ENCODE results near the gene LHX4. TPM values are rescaled to one million over a fixed set of nuclear protein-coding genes. Genes with fewer than 3 reads are reported as not detected.

The LHX4 gene
- total RNA-seq, 2 donors from 2014 or later = not detected

DNA sequence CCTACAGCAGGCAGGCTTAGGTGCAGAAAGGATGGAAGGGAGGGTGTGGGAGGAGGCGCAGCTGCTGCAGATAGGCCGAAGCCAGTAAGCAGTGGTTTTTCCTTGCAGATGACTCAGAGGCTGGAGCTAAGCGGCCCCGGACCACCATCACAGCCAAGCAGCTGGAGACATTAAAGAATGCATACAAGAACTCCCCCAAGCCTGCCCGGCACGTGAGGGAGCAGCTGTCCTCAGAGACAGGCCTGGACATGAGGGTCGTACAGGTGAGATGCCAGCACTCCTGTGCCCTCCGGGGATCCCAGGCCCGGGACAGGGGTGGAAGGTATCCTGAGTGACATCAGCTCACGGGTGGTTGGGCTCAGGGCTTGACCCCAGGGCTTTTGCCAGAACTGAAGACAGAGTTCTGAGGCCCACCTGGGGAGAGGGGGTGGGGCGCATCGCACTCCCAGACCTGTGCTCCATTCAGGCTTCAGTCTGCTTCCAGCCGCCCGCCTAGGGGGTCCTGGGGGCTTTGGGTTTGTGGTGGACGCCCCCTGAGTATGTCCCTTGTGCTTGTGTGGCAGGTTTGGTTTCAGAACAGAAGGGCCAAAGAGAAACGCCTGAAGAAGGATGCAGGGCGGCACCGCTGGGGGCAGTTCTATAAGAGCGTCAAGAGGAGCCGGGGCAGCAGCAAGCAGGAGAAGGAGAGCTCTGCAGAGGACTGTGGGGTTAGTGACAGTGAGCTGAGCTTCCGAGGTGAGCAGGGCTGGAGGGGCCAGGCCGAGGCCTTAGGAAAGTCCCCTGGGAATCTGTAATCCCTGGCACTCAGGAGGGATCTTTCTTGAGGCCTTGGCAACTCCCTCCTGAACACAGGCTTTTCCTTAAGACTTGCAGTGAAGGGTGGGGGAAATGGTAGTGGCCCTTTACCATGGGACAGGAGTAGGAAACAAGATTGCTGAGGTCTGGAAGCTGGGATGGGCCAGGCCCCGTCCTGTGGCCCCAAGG lies 41.5 kb downstream of the LHX4 start:
- Histone ChIP-seq H3K27me3 (no peaks in the 10 kb centered on the region), H3K4me1 (peaks cover 9% of the 10 kb centered on the region), H3K9me3 (no peaks in the 10 kb centered on the region), H3K4me3 (no peak overlapping the region), H3K27ac (no peak overlapping the region), H3K36me3 (replicated peaks in 1 of 2; ENCODE audit: insufficient read depth in 1 of 2, low read depth in 2 of 2) (peaks cover 0 to 2% of the 10 kb centered on the region in 2 donors)
- intact Hi-C loops (cut with DNase I) = no loop called here
- TF ChIP-seq, protein P1, sequence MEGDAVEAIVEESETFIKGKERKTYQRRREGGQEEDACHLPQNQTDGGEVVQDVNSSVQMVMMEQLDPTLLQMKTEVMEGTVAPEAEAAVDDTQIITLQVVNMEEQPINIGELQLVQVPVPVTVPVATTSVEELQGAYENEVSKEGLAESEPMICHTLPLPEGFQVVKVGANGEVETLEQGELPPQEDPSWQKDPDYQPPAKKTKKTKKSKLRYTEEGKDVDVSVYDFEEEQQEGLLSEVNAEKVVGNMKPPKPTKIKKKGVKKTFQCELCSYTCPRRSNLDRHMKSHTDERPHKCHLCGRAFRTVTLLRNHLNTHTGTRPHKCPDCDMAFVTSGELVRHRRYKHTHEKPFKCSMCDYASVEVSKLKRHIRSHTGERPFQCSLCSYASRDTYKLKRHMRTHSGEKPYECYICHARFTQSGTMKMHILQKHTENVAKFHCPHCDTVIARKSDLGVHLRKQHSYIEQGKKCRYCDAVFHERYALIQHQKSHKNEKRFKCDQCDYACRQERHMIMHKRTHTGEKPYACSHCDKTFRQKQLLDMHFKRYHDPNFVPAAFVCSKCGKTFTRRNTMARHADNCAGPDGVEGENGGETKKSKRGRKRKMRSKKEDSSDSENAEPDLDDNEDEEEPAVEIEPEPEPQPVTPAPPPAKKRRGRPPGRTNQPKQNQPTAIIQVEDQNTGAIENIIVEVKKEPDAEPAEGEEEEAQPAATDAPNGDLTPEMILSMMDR (IDR thresholded peaks at IDR 0.05) = no peak
- no peak for TF ChIP-seq POLR2A (IDR thresholded peaks at IDR 0.05)
- DNase-seq (peak in 3 of 4 donors; percentile 40 to 71 (median 64)), ATAC-seq (peak; percentile 30)
- WGBS, 2 donors = 76 to 79% methylated on average over 21 to 23 of the region's 23 CpGs

DNA sequence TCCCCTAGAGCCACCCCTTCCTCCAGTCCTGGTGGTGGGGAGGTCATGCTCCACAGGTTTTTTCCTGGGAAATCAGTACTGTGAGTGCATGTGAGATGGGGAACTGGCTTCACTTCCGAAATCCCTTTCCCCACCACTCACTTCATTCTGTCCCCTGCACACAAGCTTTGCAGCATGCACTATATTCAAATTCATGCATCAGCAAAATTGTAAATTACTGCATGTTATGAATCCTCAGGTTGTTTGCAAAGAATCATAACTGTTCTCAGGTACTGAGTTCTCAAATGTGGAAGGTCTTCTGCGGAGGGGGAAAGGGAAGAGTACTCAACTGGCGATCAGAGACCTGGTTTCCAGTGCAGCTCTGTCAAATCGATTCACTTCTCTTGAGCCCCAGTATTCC lies 42.3 kb downstream of the LHX4 start:
- Histone ChIP-seq H3K27me3 (no peaks in the 10 kb centered on the region), H3K36me3 (replicated peaks in 1 of 2; ENCODE audit: insufficient read depth in 1 of 2, low read depth in 2 of 2) (peaks cover 0 to 2% of the 10 kb centered on the region in 2 donors), H3K4me3 (no peak overlapping the region), H3K9me3 (no peaks in the 10 kb centered on the region), H3K27ac (no peak overlapping the region), H3K4me1 (peaks cover 9% of the 10 kb centered on the region)
- TF ChIP-seq, protein P1 (IDR thresholded peaks at IDR 0.05) = no peak
- no peak for TF ChIP-seq POLR2A (IDR thresholded peaks at IDR 0.05)
- intact Hi-C loops (cut with DNase I) = no loop called here
- DNase-seq (no peak), ATAC-seq (no peak)
- 95 to 96% methylated on average over 4 of the region's 4 CpGs for WGBS, 2 donors

DNA sequence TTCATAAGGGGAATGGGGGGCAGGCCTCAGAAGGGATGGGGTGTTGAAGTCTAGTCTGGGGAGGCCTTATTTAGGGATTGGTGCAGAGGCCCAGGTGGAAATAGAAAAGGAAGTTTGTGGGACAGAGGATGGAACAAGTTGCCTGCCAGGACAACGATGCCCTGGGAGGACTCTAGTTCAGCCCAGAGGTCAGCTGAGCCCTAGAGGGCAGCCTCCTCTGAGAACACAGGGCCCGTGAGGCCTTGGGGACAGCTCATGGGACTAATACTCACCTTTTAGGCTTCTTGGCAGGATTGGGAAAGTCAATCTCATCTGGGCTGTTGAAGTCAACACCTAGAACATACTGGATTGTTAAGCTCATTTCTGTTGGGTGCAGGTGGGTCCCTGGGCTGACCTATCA lies 43.0 kb downstream of the LHX4 start:
- H3K4me3 ChIP-seq = no peak overlapping the region
- no peak for TF ChIP-seq POLR2A (IDR thresholded peaks at IDR 0.05)
- TF ChIP-seq, protein P1 (IDR thresholded peaks at IDR 0.05) = no peak
- no peaks in the 10 kb centered on the region for H3K9me3 ChIP-seq
- intact Hi-C loops (cut with DNase I) = no loop called here
- H3K36me3 ChIP-seq (replicated peaks in 1 of 2; ENCODE audit: insufficient read depth in 1 of 2, low read depth in 2 of 2) = peaks cover 0 to 2% of the 10 kb centered on the region in 2 donors
- peaks cover 9% of the 10 kb centered on the region for H3K4me1 ChIP-seq
- no peak overlapping the region for H3K27ac ChIP-seq
- 92 to 93% methylated on average over 2 of the region's 2 CpGs for WGBS, 2 donors
- ATAC-seq (no peak), DNase-seq (no peak)
- H3K27me3 ChIP-seq = no peaks in the 10 kb centered on the region

DNA sequence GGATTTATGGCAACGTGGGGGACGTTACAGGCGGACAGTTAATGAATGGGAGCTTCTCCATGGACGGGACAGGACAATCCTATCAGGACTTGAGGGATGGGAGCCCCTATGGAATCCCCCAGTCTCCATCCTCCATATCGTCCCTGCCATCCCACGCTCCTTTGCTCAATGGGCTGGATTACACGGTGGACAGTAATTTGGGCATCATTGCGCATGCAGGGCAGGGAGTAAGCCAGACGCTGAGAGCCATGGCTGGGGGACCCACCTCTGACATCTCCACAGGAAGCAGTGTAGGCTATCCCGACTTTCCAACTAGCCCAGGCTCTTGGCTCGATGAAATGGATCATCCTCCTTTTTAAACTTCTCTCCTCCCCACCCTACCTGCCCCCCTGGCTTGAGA lies 44.2 kb downstream of the LHX4 start:
- H3K27ac ChIP-seq = no peak overlapping the region
- WGBS, 2 donors = 95 to 96% methylated on average over 10 to 11 of the region's 11 CpGs
- peaks cover 0 to 2% of the 10 kb centered on the region in 2 donors for H3K36me3 ChIP-seq (replicated peaks in 1 of 2; ENCODE audit: insufficient read depth in 1 of 2, low read depth in 2 of 2)
- no peaks in the 10 kb centered on the region for H3K9me3 ChIP-seq
- TF ChIP-seq, protein P1 (IDR thresholded peaks at IDR 0.05) = no peak
- TF ChIP-seq POLR2A (IDR thresholded peaks at IDR 0.05) = no peak
- intact Hi-C loops (cut with DNase I) = no loop called here
- ATAC-seq = no peak
- H3K4me3 ChIP-seq = no peak overlapping the region
- H3K4me1 ChIP-seq = peaks cover 9% of the 10 kb centered on the region
- DNase-seq = no peak
- H3K27me3 ChIP-seq = no peaks in the 10 kb centered on the region

Data from body of pancreas (tissue), 4 donors.